C1 segment of cervical spinal cord (tissue), 14 donors: ENCODE results near the gene UGT8.
"Not testable (repeated sequence)": the region's sequence is repeated elsewhere in the genome, so short reads cannot be mapped to it uniquely, and the experiment has no call there.

ENCODE experiments used
- DNase-seq, 14 donors: peaks; one replicate each; lab custom pipeline; 2025; lab: John Stamatoyannopoulos, UW

The UGT8 gene

DNA sequence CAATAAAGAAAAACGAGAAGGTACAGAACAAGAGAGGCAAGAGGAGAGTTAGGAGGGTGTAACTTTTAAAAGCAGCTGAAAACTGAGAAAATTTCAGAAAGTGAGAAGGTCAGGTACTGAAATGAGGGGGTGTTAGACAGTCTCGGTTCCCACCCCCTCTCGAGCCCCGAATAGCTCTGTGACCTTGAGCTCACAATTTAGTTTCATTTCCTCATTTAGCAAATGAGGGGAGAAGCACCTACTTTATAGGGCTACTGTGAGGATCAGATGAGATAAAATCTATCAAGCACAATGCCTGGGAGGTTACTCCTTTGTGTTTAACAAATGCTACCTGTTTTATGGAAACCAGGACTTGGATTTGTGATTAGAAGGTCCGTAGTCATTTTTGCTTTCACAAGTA is 4.9 kb downstream of the UGT8 start:
- DNase-seq: no peak

GRCh38 chr4:114606245-114606644 is 7.6 kb downstream of the UGT8 start:
- no peak for DNase-seq

- no peak for DNase-seq
Measured at GRCh38 chr4:114607056-114607455, 8.4 kb downstream of the UGT8 start.

DNA sequence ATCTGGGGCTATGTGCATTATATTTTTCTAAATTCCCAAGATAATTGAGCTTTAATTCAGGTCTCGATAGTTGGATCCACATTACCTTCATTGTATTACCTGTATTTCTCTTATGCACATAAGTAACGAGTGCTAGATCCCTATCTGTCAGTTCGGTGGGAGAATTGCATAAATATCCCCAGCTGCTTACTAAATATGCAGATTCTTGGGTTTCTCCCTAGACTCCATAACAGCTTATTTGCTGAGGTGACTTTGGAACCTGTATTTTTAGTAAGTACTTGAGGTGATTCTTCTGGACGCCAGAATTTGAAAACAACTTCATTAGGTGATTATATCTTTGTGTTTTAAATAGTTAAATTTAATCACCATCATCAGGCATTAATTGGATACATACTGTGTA is 15.0 kb downstream of the UGT8 start:
- DNase-seq: no peak

GRCh38 chr4:114615435-114615834 is 16.8 kb downstream of the UGT8 start:
- DNase-seq: no peak

DNA sequence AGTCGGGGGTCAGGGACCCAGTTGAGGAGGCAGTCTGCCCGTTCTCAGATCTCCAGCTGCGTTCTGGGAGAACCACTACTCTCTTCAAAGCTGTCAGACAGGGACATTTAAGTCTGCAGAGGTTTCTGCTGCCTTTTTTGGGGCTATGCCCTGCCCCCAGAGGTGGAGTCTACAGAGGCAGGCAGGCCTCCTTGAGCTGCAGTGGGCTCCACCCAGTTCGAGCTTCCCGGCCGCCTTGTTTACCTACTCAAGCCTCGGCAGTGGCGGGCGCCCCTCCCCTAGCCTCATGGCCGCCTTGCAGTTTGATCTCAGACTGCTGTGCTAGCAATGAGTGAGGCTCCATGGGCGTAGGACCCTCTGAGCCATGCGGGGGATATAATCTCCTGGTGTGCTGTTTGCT is 17.4 kb downstream of the UGT8 start:
- DNase-seq: not testable (repeated sequence)

GRCh38 chr4:114626196-114626595 is 27.6 kb downstream of the UGT8 start:
- no peak for DNase-seq

- DNase-seq: peak in 2 of 14 donors; percentile 15 to 29
Measured at GRCh38 chr4:114636192-114636935, 37.8 kb downstream of the UGT8 start.

DNA sequence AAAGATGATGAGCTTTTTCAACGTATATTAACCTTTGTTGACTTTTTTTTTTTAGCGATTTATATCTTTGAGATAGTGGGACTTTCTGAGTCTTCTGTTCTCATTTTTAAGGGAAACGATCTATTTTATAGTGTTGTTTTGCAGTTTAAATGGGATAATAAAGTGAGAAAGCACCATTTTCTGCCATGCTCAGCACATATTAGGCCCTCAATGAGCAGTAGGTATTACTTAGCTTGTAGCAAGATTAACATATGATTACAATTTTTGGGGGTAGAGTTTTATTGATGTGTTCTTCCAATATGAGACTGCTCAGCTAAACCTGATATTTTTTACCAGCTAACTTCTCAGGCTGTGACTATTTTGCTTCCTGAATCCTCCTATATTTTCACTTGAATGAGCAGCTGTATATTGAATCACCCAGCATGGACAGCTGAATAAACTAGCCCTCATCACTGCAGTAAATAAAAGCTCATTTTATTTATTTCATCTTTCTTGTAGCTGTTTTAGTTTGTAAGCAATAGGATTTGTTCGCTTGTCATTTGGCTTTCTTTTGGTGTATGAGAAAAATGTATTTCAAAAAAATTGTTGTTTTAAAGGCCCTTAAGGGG is 43.7 kb downstream of the UGT8 start:
- no peak for DNase-seq

- no peak for DNase-seq
Measured at GRCh38 chr4:114649908-114650307, 51.3 kb downstream of the UGT8 start.

DNA sequence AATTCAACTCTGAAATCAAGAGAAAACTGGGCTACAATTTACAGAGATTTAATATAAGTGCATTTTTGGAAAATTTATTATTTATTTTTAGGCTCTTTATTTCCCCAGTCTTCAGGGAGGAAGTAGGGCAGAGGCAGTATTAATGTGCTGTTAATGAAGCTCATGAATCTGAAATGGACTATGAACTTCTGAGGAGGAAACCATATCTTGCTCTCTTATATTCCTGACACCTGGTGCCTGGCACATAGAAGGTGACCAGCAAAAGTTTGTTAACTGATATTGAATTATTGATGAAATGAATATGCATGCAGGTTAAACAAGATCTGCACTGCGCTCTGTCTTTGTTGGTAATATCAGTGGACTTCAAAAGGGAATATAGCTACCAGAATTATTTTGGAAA is 55.1 kb downstream of the UGT8 start:
- no peak for DNase-seq

- DNase-seq: no peak
Measured at GRCh38 chr4:114654592-114654991, 56.0 kb downstream of the UGT8 start.

DNA sequence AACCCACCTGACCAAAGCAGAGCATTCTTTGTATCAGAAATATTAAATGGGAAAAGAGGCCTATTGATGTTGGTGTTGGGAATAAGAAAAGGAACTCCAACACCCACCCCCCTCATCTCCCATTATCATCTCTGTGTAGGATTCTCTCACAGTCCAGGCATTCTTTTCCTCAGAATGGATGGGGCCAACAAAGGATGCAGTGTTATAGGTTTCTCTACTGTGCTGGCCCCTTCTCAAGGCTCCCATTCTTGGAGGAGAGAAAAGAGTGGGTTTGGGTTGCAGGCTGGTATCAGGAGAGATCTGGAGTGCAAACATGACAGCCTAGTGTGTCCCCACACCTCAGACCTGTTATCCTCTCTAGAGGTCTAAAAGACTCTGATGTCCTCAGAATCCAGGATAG is 59.6 kb downstream of the UGT8 start:
- peak in 7 of 14 donors; percentile 10 to 43 (median 22) for DNase-seq

DNA sequence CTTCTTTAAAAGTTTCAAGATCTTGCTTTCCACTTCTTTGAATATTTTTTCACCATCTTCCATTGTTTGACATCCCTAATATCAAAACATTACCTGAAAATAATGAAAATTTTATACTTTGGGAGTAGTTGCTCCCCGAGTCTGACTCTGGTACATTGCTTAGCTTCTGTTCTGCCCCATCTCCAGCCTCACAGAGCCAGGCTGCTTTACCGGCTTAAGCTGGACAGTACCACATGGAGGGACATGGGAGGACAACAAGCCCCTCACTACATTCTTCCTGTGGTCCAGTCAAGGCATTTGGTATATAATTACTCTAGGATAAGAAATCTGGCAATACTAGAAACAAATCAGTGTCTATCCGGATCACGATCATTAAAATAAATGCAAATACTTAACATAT is 60.2 kb downstream of the UGT8 start:
- no peak for DNase-seq

DNA sequence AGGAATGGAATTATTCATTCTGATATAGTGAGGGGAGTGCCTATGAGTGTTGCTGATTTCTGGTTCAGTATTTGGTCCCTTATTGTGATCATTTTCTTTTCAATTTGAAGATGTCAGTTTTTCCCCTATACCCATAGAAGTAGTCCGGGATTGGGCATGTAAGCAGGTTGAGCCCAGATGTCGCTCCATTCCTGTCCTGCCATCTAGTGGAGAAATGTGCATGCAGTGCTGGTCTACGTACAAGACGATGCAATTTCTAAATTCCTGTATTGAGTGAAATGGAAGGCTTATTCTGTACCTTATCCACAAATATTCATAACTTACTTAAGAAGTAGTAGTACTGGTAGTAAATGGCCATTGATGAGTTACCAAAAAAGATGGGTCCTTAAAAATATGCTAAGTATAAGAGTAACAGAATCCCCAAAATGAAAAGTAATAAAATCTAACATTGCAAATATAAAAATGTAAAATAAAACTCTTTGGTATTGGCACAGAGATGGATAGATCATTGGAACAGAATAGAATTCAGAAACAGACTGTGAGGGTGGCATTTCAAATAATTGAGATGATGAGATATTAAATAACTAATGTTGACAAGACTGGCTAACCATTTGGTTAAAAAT is 60.9 kb downstream of the UGT8 start:
- DNase-seq: peak in 9 of 14 donors; percentile 14 to 53 (median 38)

DNA sequence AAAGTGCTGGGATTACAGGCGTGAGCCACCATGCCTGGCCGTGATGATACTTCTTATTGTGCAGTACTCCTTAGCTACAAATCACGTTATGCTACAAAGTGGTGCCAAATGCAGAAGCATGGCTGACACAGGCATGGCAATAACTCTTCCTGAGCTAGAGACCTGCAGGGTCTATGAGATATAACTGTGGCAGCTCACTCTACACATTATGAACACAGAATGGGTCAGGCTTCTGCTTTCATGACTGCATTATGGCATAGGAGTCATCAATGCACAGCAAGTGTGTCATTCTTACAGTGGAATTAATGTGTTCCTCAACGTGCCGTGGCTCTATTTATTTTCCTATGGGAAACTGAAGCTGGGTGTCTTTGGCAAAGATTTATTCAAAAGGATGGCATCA is 64.5 kb downstream of the UGT8 start:
- DNase-seq: no peak

DNA sequence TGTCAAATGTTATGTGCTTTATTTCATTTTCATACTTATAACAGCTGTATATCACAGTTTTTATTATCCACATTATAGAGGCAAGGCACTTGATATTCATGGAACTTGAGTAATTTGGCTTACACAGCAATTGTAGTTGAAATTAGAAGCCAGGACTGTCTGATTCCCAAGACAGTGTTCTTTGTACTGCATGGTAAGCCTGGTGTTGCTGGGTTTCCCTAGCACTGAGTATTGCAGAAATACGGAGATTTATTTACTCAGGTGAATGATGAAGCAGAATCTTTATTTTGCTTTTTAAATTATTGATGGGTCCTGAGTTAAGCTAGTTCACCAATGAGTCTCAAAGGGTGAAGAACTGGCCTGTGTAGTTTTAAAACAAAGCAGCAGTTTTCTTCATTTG is 70.0 kb downstream of the UGT8 start:
- no peak for DNase-seq

DNA sequence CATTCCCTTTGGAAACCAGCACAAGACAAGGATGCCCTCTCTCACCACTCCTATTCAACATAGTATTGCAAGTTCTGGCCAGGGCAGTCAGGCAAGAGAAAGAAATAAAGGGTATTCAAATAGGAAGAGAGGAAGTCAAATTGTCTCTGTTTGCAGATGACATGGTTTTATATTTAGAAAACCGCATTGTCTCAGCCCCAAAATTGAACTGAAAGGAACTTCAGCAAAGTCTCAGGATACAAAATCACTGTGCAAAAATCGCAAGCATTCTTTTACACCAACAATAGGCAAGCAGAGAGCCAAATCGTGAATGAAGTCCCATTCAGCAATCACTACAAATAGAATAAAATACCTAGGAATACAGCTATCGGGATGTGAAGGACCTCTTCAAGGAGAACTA is 72.1 kb downstream of the UGT8 start:
- DNase-seq: not testable (repeated sequence)

- no peak for DNase-seq
Measured at GRCh38 chr4:114673306-114673705, 74.7 kb downstream of the UGT8 start.

GRCh38 chr4:114674080-114674479 is 75.5 kb downstream of the UGT8 start:
- DNase-seq: no peak

DNA sequence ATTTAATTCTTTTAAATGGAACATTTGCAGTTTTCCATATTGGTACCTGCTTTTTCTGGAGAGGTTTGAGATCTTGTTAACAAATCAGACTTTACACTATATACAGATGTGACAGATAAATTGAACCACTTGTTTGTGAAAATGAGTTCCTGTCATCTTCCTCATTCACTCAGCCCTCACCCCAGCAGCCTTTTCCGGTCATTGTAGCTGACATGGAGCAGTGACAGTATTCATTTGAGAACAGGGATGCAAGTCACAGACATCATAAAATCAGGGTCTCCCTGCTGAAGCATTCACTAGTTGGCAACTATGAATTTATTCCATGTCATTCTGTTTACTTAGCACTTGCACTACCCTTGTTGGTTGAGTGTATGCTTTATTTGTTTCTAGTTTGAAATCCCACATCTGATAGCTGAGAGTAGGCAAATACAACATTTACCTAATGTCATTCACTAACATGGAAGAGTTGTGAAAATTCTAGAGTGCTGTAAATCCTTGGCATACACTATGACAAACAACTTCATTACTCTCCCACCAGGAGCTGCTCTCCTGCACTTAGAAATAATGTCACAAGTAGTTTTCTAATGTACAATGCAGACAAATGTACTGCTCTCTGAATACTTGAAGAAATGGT is 78.9 kb downstream of the UGT8 start:
- DNase-seq: no peak

- DNase-seq: no peak
Measured at GRCh38 chr4:114684462-114684861, 85.9 kb downstream of the UGT8 start.

DNA sequence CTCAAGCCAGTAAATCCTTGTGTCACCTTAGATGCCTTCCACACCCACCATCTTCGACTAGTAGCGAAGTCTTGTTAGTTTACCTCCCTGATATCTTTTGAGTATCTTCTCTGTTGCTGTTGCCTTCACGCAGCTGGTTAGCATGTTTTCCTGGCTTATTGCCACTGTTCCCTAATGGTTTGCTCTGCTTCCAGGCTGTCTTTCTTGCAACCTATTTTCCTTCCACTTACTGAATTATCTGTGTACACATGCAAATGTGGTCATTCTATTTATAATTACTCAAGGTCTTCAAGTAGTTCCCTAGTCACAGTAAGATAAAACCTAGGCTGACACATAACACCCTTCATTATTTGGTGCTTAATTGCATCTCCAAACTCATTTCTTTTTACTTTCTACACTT is 89.5 kb downstream of the UGT8 start:
- DNase-seq: peak in 2 of 14 donors; percentile 7 to 23
